Measurements from ENCODE around the gene SYPL1. TPM values are rescaled to one million over a fixed set of nuclear protein-coding genes. Genes with fewer than 3 reads are reported as not detected.
A peak's percentile ranks its signal among the peaks of the same experiment; 100 is the strongest.

The SYPL1 gene
- total and polyA plus RNA-seq, 9 of the 15 experiments (the other 6 are each of a cell fraction or from before 2014, with no cell fraction given) = 23.8 to 214 (median 70.2) TPM

DNA sequence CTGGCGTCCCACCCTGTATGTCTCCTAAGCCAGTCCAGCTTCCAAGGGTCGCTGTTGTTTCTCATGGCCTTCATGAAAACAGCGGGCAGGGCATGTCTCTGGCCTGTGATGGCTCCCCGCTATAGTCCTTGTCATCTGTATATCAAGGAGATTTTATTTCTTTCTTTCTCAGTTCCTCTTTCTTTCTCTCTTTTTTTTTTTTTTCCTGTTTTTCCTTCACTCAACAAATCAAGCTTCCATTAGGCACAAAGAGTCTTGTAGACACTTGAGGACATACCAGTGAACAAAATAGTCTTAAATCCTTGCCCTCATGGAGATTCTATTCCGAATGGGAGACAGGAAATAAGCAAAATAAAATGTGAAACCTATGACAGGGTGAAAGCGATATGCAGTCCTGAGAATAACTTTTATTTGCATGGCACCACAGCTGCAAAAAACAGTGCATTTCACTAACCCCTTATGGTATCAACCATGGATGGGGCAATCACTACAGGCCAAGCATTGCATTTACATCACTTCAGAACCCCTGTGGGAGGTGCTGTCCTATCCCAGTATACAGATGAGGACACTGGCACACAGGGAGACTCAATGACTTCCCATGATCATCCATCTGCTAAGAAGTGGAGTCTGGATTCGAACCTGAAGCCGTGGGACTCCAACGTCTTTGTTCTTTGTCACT lies 50.7 kb downstream of the SYPL1 start:
- peaks cover 7% of the 10 kb centered on the region; the same call in 1 of the 2 replicates for H4K20me1 ChIP-seq (replicated peaks; ENCODE audit: control insufficient read depth, insufficient read depth, low read length)
- ChIA-PET CTCF (ENCODE audit: low intra/inter-chr PET ratio) (no interaction called here), POLR2A (interaction anchor here (0.6 to 1.0 kb wide), 2 partner anchors 51 to 90 kb away, joined by 4 read pairs; partner anchors contain the start of gene SYPL1)
- BruUV-seq (replicated peaks) = no TSS peak
- peaks cover 19 to 72% of the 10 kb centered on the region in 2 experiments; a peak in 4 of 5 replicates for H3K27me3 ChIP-seq (ENCODE audit: control insufficient read depth in 2 of 2, insufficient read depth in 2 of 2, low read length in 2 of 2)
- no peak overlapping the region for H3K27ac ChIP-seq (ENCODE audit: extremely low read depth, low read depth, low read length)
- peaks cover 11 to 24% of the 10 kb centered on the region in 2 experiments for H3K4me1 ChIP-seq (replicated peaks in 1 of 2; ENCODE audit: control insufficient read depth in 2 of 2, insufficient read depth in 2 of 2, low read length in 2 of 2)
- 9% methylated on average over 9 of the region's 9 CpGs for WGBS (ENCODE audit: insufficient coverage, low coverage, missing lambda C conversion rate)
- no peak overlapping the region for H3K9ac ChIP-seq (ENCODE audit: insufficient read depth in 1 of 2, low read depth in 2 of 2, low read length in 2 of 2)
- DNase-seq (ENCODE audit: extremely low read depth in 1 of 4, low spot score in 3 of 4) (no peak), FAIRE-seq (no peak), ATAC-seq (no peak)
- H3K4me3 ChIP-seq = no peak overlapping the region
- H3K4me2 ChIP-seq (ENCODE audit: insufficient read depth, low read length) = no peak overlapping the region
- no peaks in the 10 kb centered on the region for H3K36me3 ChIP-seq (ENCODE audit: control insufficient read depth, insufficient read depth, low read length)
- H3K79me2 ChIP-seq (ENCODE audit: control insufficient read depth, insufficient read depth, low read length) = no peaks in the 10 kb centered on the region
- TF ChIP-seq SPI1 (IDR thresholded peaks at IDR 0.05; ENCODE audit: borderline replicate concordance, low read depth, low read length) (0 out of 2 replicates have a peak, but pooled peaks have one; percentile 15), TEAD2 (tag; IDR thresholded peaks at IDR 0.05) (no peak)
- intact Hi-C loops (cut with micrococcal nuclease) = no loop called here
- H3K9me3 ChIP-seq (replicated peaks; ENCODE audit: control insufficient read depth, insufficient read depth, low read depth, low read length) = no peaks in the 10 kb centered on the region
- peaks cover 7% of the 10 kb centered on the region for H3K9me1 ChIP-seq (ENCODE audit: control insufficient read depth, insufficient read depth, low read length)
- no peak overlapping the region for H2AFZ ChIP-seq (ENCODE audit: low read depth, low read length)
- in situ Hi-C loops (cut with MboI) = no loop called here

DNA sequence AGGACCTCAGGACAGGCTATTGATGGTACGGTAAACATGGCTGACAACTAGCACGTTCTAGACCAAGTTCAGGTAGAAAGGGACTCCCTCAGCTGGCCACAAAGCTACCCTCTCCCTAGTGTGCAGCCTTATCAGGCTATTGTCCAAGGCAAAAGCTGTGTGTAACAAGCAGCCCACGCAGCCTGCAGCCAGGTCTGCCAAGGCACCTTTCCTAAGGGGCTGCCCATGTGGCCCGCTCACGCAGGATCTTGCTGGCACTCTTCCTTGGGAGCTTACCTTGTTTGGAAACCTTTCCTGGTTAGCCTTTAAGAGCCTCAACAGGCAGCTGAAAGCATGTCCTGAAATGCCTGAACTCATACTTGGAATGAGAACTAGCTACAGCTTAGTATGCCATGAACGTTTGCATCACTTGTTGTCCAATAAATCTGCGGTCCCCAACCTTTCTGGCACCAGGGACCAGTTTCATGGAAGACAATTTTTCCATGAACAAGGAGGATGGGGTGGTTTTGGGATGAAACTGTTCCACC lies 51.7 kb downstream of the SYPL1 start:
- Histone ChIP-seq H3K9me3 (replicated peaks; ENCODE audit: control insufficient read depth, insufficient read depth, low read depth, low read length) (no peaks in the 10 kb centered on the region), H2AFZ (ENCODE audit: low read depth, low read length) (no peak overlapping the region), H3K9ac (ENCODE audit: insufficient read depth in 1 of 2, low read depth in 2 of 2, low read length in 2 of 2) (no peak overlapping the region), H3K36me3 (ENCODE audit: control insufficient read depth, insufficient read depth, low read length) (no peaks in the 10 kb centered on the region), H3K9me1 (ENCODE audit: control insufficient read depth, insufficient read depth, low read length) (peaks cover 7% of the 10 kb centered on the region), H3K4me1 (replicated peaks in 1 of 2; ENCODE audit: control insufficient read depth in 2 of 2, insufficient read depth in 2 of 2, low read length in 2 of 2) (peaks cover 6 to 16% of the 10 kb centered on the region in 2 experiments; a peak in 4 of 5 replicates), H3K4me2 (ENCODE audit: insufficient read depth, low read length) (no peak overlapping the region), H3K27me3 (ENCODE audit: control insufficient read depth in 2 of 2, insufficient read depth in 2 of 2, low read length in 2 of 2) (peaks cover 18 to 71% of the 10 kb centered on the region in 2 experiments; a peak in 4 of 5 replicates), H3K4me3 (no peak overlapping the region), H3K27ac (ENCODE audit: extremely low read depth, low read depth, low read length) (no peak overlapping the region), H3K79me2 (ENCODE audit: control insufficient read depth, insufficient read depth, low read length) (no peaks in the 10 kb centered on the region), H4K20me1 (replicated peaks; ENCODE audit: control insufficient read depth, insufficient read depth, low read length) (peaks cover 7% of the 10 kb centered on the region; the same call in 1 of the 2 replicates)
- 11% methylated on average over 7 of the region's 7 CpGs for WGBS (ENCODE audit: insufficient coverage, low coverage, missing lambda C conversion rate)
- ATAC-seq = no peak
- POLR2A ChIA-PET = interaction anchor here (1.4 kb wide), 1 partner anchor 11 kb away, joined by 5 read pairs; no protein-coding TSS in a partner anchor
- CTCF ChIA-PET (ENCODE audit: low intra/inter-chr PET ratio) = no interaction called here
- no TSS peak for BruUV-seq (replicated peaks)
- intact Hi-C loops (cut with micrococcal nuclease) = no loop called here
- no peak for FAIRE-seq
- DNase-seq (ENCODE audit: extremely low read depth in 1 of 4, low spot score in 3 of 4) = no peak
- in situ Hi-C loops (cut with MboI) = no loop called here
- TF ChIP-seq, protein P1, sequence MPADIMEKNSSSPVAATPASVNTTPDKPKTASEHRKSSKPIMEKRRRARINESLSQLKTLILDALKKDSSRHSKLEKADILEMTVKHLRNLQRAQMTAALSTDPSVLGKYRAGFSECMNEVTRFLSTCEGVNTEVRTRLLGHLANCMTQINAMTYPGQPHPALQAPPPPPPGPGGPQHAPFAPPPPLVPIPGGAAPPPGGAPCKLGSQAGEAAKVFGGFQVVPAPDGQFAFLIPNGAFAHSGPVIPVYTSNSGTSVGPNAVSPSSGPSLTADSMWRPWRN (IDR thresholded peaks at IDR 0.05; ENCODE audit: low read depth) = no peak
- TF ChIP-seq POLR3A (IDR thresholded peaks at IDR 0.05; ENCODE audit: borderline replicate concordance, extremely low read depth, insufficient read depth, insufficient read length) = no peak
- TF ChIP-seq, protein P2, sequence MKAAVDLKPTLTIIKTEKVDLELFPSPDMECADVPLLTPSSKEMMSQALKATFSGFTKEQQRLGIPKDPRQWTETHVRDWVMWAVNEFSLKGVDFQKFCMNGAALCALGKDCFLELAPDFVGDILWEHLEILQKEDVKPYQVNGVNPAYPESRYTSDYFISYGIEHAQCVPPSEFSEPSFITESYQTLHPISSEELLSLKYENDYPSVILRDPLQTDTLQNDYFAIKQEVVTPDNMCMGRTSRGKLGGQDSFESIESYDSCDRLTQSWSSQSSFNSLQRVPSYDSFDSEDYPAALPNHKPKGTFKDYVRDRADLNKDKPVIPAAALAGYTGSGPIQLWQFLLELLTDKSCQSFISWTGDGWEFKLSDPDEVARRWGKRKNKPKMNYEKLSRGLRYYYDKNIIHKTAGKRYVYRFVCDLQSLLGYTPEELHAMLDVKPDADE (conservative IDR thresholded peaks at IDR 0.05; ENCODE audit: control insufficient read depth, low read depth, low read length) = no peak
- TF ChIP-seq SMARCC2 (IDR thresholded peaks at IDR 0.05; ENCODE audit: low read depth) = no peak
- TF ChIP-seq, protein P3, sequence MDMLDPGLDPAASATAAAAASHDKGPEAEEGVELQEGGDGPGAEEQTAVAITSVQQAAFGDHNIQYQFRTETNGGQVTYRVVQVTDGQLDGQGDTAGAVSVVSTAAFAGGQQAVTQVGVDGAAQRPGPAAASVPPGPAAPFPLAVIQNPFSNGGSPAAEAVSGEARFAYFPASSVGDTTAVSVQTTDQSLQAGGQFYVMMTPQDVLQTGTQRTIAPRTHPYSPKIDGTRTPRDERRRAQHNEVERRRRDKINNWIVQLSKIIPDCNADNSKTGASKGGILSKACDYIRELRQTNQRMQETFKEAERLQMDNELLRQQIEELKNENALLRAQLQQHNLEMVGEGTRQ (CRISPR knock-in tag; IDR thresholded peaks at IDR 0.05) = no peak
- no peak for TF ChIP-seq ZNF695 (CRISPR knock-in tag; IDR thresholded peaks at IDR 0.05)
- TF ChIP-seq NCOA1 (IDR thresholded peaks at IDR 0.05; ENCODE audit: low read depth) = no peak
- TF ChIP-seq DACH1 (IDR thresholded peaks at IDR 0.05; ENCODE audit: partially characterized antibody) = no peak
- TF ChIP-seq EHMT2 (IDR thresholded peaks at IDR 0.05) = no peak
- no peak for TF ChIP-seq SMARCA5 (IDR thresholded peaks at IDR 0.05)
- TF ChIP-seq RBM39 (optimal IDR thresholded peaks at IDR 0.05; ENCODE audit: low read depth, low read length) = no peak

Measured in K562 (cell line).